Panc1 (cell line): ENCODE data around the gene NUMB. TPM values are rescaled to one million over a fixed set of nuclear protein-coding genes. Genes with fewer than 3 reads are reported as not detected.

ENCODE experiments used
- ATAC-seq: fragments of 200-7000 bp; cut with Tn5 transposase; 2 replicates; pipeline ENCODE4 v1.9.1; 2020; ENCODE audit warnings: mild to moderate bottlenecking, moderate library complexity
- BruUV-seq: library from RNA; stranded (reverse); fragments of 400-500 nt; replicated peaks from 2 replicates; lab custom pipeline; 2021; lab: Mats Ljungman, UMichigan
- CTCF ChIA-PET: fragments of 300-600 bp; sonication (Branson Sonifier 250); formaldehyde crosslinking; loops from one replicate; lab custom pipeline; 2022; ENCODE audit warnings: antibody characterized with exemption; lab: Charles Lee
- POLR2A ChIA-PET: fragments of 300-600 bp; sonication (Branson Sonifier 250); formaldehyde crosslinking; loops from one replicate; lab custom pipeline; 2022; ENCODE audit warnings: antibody characterized with exemption; lab: Charles Lee
- DNase-seq: peaks from one replicate; pipeline ENCODE4 v3.0.0-alpha.2; 2010; ENCODE audit warnings: low read depth, low spot score
- H3K27ac ChIP-seq: 2 replicates; pipeline ENCODE4 v1.5.1; 2011; ENCODE audit warnings: mild to moderate bottlenecking, low read length, inconsistent platforms
- H3K27me3 ChIP-seq: fragments of 200-500 bp; sonication (Bioruptor generic); 2 replicates; pipeline ENCODE4 v1.6.0; 2014; ENCODE audit warnings: low read length, inconsistent platforms; ENCODE audit not compliant: control insufficient read depth, insufficient read depth
- H3K36me3 ChIP-seq: fragments of 200-500 bp; sonication (Bioruptor generic); 2 replicates; pipeline ENCODE4 v1.5.1; 2014; ENCODE audit warnings: inconsistent platforms, mild to moderate bottlenecking, low read length, moderate library complexity; ENCODE audit not compliant: control insufficient read depth, insufficient read depth
- H3K4me1 ChIP-seq: 2 replicates; pipeline ENCODE4 v1.5.1; 2011; ENCODE audit warnings: inconsistent platforms, mild to moderate bottlenecking, low read length, moderate library complexity; ENCODE audit not compliant: control insufficient read depth, insufficient read depth
- H3K4me3 ChIP-seq, 2 experiments: 2 replicates each; pipeline ENCODE4 v1.5.1; 2011 to 2012; ENCODE audit warnings: low read depth in 2 of 2, low read length in 2 of 2, mild to moderate bottlenecking in 2 of 2, inconsistent platforms in 1 of 2, moderate library complexity in 1 of 2
- H3K9me3 ChIP-seq: fragments of 200-500 bp; sonication (Bioruptor generic); 2 replicates; pipeline ENCODE4 v1.5.1; 2014; ENCODE audit warnings: low read depth, mild to moderate bottlenecking, inconsistent platforms, low read length, moderate library complexity; ENCODE audit not compliant: control insufficient read depth, insufficient read depth
- CTCF ChIP-seq: fragments of 450-650 bp; IDR thresholded peaks from 2 replicates; pipeline ENCODE4 v1.5.1; 2017; ENCODE audit warnings: mild to moderate bottlenecking
- POLR2AphosphoS5 ChIP-seq: IDR thresholded peaks from 2 replicates; pipeline ENCODE4 v1.6.1; 2012; ENCODE audit warnings: mild to moderate bottlenecking, low read depth, low read length, moderate library complexity
- REST ChIP-seq, 2 experiments: IDR thresholded peaks; 2 replicates each; pipeline ENCODE4 v1.6.1; 2011 to 2012; ENCODE audit warnings: low read depth in 2 of 2, control low read depth in 1 of 2, low read length in 1 of 2, mild to moderate bottlenecking in 1 of 2, moderate library complexity in 1 of 2; ENCODE audit not compliant: insufficient read depth in 1 of 2
- SIN3A ChIP-seq: IDR thresholded peaks from 2 replicates; pipeline ENCODE4 v1.6.1; 2012; ENCODE audit warnings: low read depth, mild to moderate bottlenecking, low read length, moderate library complexity, borderline replicate concordance; ENCODE audit not compliant: insufficient read depth
- TCF7L2 ChIP-seq: IDR thresholded peaks from 2 replicates; pipeline ENCODE4 v1.6.1; 2011; ENCODE audit warnings: mild to moderate bottlenecking, low read depth, low read length, inconsistent platforms
- in situ Hi-C: cut with HindIII; loops from 2 replicates; pipeline ENCODE4 v1.10.0; 2016; ENCODE audit warnings: low sequenced_read_pairs, low pct_unique_long_range_greater_than_20kb
- intact Hi-C: fragments of 100-400 bp; cut with micrococcal nuclease; formaldehyde crosslinking; loops from one replicate; pipeline ENCODE4 v1.10.0; 2022; ENCODE audit not compliant: unreplicated experiment
- total RNA-seq: library from RNA; stranded (reverse); gene quantifications from one replicate; pipeline ENCODE4 v1.2.1, GENCODE V29; 2021; ENCODE audit not compliant: unreplicated experiment

Gene NUMB
- total RNA-seq, 1 experiment from 2014 or later = 51.5 TPM

- no peak for TF ChIP-seq POLR2AphosphoS5
- TF ChIP-seq SIN3A = no peak
- TF ChIP-seq REST (IDR thresholded peaks at IDR 0.05; ENCODE audit: insufficient read depth in 1 of 2, low read depth in 2 of 2, low read length in 1 of 2) = no peak
- TF ChIP-seq TCF7L2 = no peak
- no peak for TF ChIP-seq CTCF
- no peak for DNase-seq
- H3K27me3 ChIP-seq = no peaks in the 10 kb centered on the region
- no peaks in the 10 kb centered on the region for H3K36me3 ChIP-seq
- ChIA-PET CTCF (no interaction called here), POLR2A (interaction anchor here (0.6 kb wide), 2 partner anchors 10 to 112 kb away, joined by 3 to 6 read pairs; no protein-coding TSS in a partner anchor)
- H3K4me1 ChIP-seq = no peaks in the 10 kb centered on the region
- no peak overlapping the region for H3K4me3 ChIP-seq
- no peaks in the 10 kb centered on the region for H3K9me3 ChIP-seq
- intact Hi-C loops = no loop called here
- no peak for ATAC-seq
- no TSS peak for BruUV-seq
- in situ Hi-C loops = no loop called here
- no peak overlapping the region for H3K27ac ChIP-seq
These were observed 9.0 kb upstream of the NUMB start for GRCh38 chr14:73467377-73467776.

DNA sequence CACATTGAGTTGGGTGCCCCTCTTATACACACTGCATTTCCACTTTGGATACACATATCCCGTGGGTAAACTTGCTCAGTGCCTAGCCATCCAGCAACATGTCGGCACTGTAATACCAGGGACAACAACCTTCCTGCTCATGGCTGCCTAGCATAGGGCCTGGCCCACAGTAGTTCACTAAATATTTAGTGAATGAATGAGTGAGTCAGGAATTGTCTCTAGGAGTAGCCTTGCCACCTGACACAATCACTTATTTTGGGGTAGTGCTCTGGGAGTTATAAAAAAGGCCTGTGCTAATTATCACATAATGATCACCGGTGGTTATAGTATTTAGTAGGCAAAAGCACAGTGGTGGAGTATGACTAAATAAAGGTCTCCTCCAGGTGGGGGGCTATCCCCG, 8.5 kb upstream of the NUMB start:
- in situ Hi-C loops = no loop called here
- Histone ChIP-seq H3K4me3 (no peak overlapping the region), H3K27me3 (no peaks in the 10 kb centered on the region), H3K9me3 (no peaks in the 10 kb centered on the region), H3K4me1 (peaks cover 3% of the 10 kb centered on the region; the same call in 1 of the 2 replicates), H3K27ac (no peak overlapping the region), H3K36me3 (no peaks in the 10 kb centered on the region)
- POLR2A ChIA-PET = no interaction called here
- ATAC-seq = no peak
- CTCF ChIA-PET = no interaction called here
- no peak for DNase-seq
- intact Hi-C loops = no loop called here
- TF ChIP-seq SIN3A (no peak), CTCF (no peak)
- BruUV-seq = no TSS peak
